HG03103 (cell line): Measurements from ENCODE around the gene TNIP1.

Experiments used
- ATAC-seq: cut with Tn5 transposase; IDR thresholded peaks from one replicate; pipeline ENCODE4 v1.9.1; 2021; ENCODE audit warnings: low read depth; ENCODE audit not compliant: unreplicated experiment

TNIP1 gene

DNA sequence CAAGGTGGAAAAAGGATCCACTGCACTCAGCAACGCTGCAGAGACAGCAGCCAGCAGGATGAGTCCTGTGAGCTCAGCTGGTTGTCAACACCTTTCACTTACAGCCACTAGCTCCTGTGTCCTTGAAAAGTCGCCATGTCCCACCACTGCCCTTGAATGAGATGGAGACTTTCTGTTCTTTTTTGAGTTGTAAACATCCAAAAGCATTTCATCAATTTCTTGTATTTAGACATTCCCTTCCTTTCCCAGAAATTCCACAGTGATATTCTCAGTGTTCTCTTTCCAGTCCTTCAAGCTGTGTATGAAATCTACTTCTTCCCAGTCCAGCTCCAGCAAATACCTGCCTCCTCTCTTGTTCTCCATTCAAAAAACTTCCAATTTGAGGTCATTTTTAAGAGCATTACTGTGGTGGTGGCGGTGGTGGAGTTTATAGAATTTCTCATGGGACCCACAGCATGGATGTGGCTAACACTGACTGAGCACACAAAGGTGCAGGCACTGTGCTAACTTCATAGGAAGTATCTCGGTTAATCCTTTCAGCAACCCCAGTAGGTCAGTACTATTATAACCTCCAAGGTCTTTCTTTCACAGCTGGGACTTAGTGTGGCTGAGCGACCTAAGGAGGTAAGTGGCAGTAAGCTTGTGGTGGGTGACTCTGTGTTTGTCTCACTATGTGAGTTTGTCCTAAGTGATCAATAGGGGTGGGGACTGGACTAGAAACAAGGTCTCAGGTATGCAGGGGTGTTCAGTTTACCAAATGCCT, 75.5 kb downstream of the TNIP1 start:
- no peak for ATAC-seq

DNA sequence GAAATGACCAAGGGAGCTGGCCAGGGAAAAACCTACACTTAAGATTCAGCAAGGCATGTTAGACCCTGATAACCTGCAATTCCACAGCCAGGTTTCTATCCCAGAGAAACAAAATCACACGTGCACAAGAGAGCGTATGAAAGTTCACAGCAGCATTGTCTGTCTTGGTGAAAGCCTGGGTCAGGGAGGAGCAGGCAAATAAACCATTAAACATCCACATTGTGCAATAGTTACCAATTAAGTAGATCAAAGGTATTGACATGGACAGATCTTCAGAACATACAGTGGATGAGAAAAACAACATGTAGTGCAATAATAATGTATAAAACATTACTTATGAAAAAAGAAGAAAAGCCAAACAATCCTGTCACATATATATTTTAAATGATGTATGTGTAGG, 76.3 kb downstream of the TNIP1 start:
- no peak for ATAC-seq

DNA sequence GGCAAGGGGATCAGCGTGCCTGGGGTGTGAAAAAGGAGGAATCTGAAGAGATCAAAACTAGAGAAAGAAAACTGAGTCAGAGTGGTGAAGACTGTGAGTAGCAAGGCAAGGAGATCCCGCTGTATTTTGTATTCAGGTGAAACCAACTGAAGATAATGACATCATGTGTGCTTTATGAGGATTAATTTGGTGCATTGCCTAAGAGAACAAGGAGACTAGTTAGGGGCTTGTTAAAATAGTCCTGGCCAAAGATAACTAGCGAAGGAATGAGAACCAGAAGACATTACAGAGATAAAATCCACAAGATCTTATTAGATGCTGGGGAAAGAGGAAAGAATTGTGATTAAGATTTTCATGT, 77.4 kb downstream of the TNIP1 start:
- no peak for ATAC-seq

DNA sequence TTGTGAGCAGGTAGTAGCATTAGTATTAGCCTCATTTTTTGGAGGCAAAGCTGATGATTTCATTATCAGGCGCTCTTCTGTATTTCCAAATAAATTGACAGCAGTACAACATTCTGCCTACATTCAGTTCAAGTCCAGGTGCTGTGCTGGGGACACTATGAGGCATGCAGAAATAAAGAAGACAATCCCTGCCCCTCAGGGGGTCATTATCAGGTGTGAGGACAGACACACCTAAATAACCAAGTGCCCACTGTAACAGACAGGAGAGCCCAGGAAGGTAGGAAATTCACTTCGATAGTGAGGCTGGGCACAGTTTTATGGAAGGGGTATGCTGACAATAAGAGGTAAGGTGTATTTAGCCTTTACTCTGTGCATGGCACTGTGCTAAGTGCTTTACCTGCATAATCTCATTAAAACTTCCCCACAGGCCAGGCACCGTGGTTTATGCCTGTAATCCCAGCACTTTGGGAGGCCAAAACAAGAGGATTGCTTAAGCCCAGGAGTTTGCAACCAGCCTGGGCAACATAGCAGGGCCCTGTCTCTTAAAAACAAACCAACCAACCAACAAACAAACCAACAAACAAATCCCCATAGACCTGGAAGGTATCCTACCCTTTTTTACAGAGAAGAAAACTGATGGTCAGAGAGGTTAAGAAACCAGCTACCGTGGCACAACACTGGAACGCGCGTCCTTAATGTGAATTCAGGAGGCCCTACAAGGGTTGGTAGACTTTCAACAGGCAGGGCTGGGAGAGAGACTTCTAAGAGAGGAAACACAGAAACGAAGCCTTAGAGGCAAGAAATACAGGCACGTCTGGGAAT, 77.9 kb downstream of the TNIP1 start:
- no peak for ATAC-seq

DNA sequence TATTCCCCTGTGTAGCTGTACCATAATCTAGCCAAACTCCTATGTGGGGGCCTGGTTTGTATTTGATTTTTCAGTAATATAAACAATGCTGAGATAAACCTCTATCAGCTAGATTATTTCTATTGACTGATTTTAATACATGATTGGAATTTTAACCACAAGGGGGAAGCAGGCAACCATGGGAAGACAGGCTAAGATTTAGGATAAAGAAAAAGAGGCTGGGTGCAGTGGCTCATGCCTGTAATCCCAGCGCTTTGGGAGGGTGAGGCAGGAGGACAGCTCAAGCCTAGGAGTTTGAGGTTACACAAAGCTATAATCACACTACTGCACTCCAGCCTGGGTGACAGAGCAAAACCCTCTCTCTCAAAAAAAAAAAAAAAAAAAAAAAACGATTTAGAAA, 78.6 kb downstream of the TNIP1 start:
- ATAC-seq = no peak

DNA sequence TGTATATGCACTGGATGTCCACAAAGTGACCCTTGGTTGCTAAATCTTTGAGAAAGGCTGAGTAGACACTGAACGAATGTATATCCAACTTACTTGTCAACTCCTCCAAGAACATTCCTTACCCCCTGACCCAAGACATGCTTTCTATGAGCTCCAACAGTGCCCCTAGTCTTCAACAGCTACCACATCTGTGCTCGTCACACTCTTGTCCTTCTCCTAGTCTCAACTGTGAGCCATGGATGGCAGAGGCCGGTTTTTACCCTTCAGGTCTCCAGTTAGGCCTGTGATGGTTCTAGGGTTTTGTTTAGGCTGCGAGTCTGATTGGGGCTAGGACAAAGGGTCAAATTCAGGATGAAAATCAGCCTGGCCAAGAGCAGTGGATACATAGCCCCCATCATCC, 79.4 kb downstream of the TNIP1 start:
- ATAC-seq = no peak

DNA sequence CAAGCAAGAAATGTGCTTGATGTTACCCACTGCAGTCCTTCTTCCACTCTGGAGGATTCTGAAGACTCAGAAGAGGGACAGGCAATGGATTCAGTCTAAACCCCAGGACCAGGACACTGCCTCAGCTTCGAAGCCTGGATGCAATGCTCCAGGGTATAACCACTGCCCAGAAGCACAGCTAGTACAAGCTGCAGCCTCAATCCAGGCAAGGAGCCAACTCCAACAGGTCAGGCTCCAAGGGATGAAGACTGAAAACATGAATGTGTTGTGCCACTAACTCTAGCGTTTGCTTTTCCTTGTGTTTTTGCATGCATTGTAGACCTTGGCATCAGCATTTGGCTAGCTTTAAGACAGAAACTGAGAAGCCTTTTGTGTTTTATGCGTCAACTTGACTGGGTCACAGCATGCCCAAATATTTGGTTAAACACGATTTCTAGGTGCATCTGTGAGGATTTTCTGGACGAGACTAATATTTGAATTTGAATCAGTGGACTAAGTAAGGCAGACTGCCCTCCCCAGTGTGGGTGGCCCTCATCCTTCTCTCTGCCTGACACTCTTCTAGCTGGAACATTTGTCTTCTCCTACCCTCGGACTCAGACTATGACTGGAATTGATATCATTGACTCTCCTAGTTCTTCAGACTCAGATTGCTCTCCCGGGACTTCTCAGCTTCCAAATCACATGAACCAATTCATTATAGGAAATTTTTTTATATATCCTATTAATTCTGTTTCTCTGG, 81.0 kb downstream of the TNIP1 start:
- no peak for ATAC-seq

DNA sequence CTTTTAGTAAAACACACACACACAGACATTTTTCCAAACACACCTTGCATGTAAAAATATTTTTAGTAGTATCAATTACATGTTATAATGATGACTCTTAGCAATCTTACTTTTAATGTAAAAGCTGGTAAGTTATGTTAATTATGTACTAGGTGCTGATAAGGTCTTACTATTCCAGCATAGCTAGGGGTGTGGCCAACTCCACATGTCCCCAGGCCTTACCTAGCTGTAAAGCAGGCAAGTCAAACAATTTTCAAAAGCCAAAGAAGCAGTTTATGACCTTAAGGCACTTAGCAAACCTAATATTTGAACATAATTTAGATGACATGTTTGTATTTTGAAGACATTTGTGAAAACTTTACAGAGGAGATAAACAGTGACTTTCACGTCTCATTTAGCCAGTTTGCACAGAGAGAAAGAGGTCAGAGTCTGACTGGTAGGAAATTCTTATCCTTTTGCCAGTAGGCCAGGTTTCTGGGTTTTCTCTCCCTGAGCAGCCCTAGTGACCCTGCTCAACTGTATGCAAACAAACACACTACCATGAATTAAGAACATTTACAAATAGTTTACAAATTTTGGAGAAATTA, 86.9 kb downstream of the TNIP1 start:
- ATAC-seq = no peak

DNA sequence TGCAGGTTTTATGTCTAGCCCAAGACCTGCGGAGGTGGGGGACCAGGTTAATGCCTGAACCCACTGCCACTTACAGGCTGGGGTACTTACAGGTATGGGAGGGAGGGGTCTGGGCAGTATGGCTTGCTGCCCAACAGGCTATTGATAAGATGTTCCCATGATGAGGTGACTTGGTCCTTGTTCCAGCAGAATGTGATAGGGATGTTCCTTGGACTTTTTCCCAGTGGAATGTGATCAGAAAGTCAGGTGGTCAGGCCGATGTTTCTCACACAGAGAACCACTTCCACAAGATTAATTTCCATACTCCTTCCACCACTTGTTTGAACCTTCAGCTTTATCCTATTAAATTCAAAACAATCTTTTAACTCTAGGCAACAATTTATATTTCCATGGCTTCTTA, 87.4 kb downstream of the TNIP1 start:
- no peak for ATAC-seq

DNA sequence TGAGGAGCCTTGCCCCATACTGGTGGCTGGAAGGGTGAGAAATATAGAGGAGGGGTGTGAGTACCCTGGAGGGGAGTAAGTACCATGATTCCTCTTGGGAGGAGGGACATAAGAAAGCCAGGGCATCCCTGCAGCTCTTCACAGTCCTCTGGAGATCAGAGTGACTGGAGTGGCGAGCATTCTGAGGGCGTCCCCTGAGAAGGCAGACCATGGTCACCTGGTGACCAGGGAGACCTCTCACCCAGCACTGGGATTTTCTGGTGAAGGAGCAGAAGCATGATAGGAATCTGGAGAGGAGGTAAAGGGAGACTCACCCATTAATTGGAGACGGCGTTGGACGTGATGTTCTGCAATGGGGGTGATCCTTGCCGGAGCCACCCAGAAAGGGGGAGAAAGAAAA, 88.1 kb downstream of the TNIP1 start:
- ATAC-seq = no peak

DNA sequence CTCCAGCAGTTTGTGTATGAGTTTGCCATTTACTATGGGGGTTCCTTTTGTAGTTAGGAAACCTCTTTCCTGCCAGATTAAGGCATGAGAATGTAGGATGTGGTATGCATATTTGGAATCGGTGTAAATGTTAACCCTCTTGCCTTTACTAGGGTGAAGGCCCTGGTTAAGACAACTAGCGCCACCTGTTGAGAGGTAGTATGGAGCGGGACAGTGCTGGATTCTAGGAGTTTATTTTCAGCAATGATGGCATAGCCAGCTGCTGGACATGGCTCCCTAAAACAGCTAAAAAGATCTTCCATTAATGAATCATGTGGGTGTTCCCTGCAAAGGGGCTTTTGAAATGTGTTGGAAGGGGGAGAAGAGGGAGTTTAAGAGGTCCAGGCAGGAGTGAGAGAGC, 91.1 kb downstream of the TNIP1 start:
- ATAC-seq = no peak

DNA sequence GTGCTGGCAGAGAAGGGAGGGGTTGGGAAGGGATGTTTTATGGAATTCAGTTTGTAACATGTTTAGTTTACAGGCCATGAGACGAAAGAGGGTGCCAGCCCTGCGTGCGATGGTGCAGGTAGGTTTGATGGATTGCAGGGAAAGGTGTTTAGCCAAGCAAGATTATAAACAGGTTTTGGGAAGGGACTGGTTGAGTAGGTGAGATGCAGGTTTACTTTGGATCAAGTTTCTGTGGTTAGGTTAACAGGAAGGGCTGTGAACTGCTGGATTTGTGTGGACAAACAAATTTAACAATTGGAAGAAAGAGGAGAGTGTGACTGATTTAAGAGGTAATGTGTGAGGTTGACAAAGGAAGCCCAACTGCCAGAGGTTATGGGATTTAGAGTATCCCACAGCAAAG, 93.1 kb downstream of the TNIP1 start:
- no peak for ATAC-seq
